ENCODE data around the gene FLNA. TPM values are rescaled to one million over a fixed set of nuclear protein-coding genes. Genes with fewer than 3 reads are reported as not detected.
A peak's percentile ranks its signal among the peaks of the same experiment; 100 is the strongest.

FLNA gene
- total and polyA plus RNA-seq, 10 of the 15 experiments (the other 5 are each of a cell fraction or from before 2014, with no cell fraction given) = 5.1 to 643 (median 171) TPM

- Histone ChIP-seq H3K9me3 (replicated peaks; ENCODE audit: control insufficient read depth, insufficient read depth, low read length) (no peaks in the 10 kb centered on the region; the same call in 2 of the 3 replicates), H3K79me2 (ENCODE audit: control insufficient read depth, insufficient read depth, low read length) (peaks cover 7% of the 10 kb centered on the region), H3K36me3 (ENCODE audit: control insufficient read depth in 2 of 2, insufficient read depth in 2 of 2, low read length in 1 of 2) (no peaks in the 10 kb centered on the region), H4K20me1 (ENCODE audit: control insufficient read depth, insufficient read depth) (no peaks in the 10 kb centered on the region), H3K27me3 (replicated peaks in 1 of 2; ENCODE audit: control insufficient read depth in 2 of 2, insufficient read depth in 2 of 2, low read length in 1 of 2) (no peaks in the 10 kb centered on the region), H3K9ac (ENCODE audit: control insufficient read depth, insufficient read depth, low read length) (peak overlapping the region; percentile 77), H3K4me1 (ENCODE audit: control insufficient read depth, insufficient read depth, low read length) (no peaks in the 10 kb centered on the region), H3K4me2 (ENCODE audit: control insufficient read depth, insufficient read depth) (peak overlapping the region; percentile 77), H3K4me3 (peak overlapping the region; percentile 81), H2AFZ (ENCODE audit: control insufficient read depth, low read depth, low read length) (peak overlapping the region; percentile 29), H3K27ac (ENCODE audit: control insufficient read depth, insufficient read depth) (peak overlapping the region; percentile 86)
- no peak for FAIRE-seq
- ChIA-PET POLR2A (interaction anchor here (0.5 to 4.6 kb wide), 10 partner anchors 9 to 78 kb away, joined by 3 to 32 read pairs (median 4); partner anchors contain the start of genes ATP6AP1 and SLC10A3), CTCF (interaction anchor here (0.9 to 1.0 kb wide), 3 partner anchors 8 to 115 kb away, joined by 3 to 4 read pairs (median 4); no protein-coding TSS in a partner anchor), RAD21 (ENCODE audit: unreplicated experiment) (interaction anchor here (1.6 to 2.1 kb wide), 3 partner anchors 13 to 78 kb away, joined by 5 to 9 read pairs (median 5); partner anchors contain the start of gene SLC10A3), SMC1A (ENCODE audit: uncharacterized antibody, unreplicated experiment) (interaction anchor here (1.2 kb wide), 1 partner anchor 13 kb away, joined by 4 read pairs; no protein-coding TSS in a partner anchor)
- in situ Hi-C loops (cut with MboI) = no loop called here
- TF ChIP-seq CHD4 (IDR thresholded peaks at IDR 0.05) (no peak), DPF2 (IDR thresholded peaks at IDR 0.05) (no peak), ZNF207 (IDR thresholded peaks at IDR 0.05; ENCODE audit: borderline replicate concordance) (no peak), CBX3 (IDR thresholded peaks at IDR 0.05; ENCODE audit: borderline replicate concordance, low read depth) (no peak), ZSCAN29 (IDR thresholded peaks at IDR 0.05) (no peak), POLR2AphosphoS5 (IDR thresholded peaks at IDR 0.05; ENCODE audit: low read length) (no peak), TAF1 (IDR thresholded peaks at IDR 0.05; ENCODE audit: borderline replicate concordance, low read depth, low read length) (no peak), EGR1 (IDR thresholded peaks at IDR 0.05; ENCODE audit: borderline replicate concordance in 1 of 2, low read depth in 2 of 2, low read length in 2 of 2) (no peak), NR2C1 (IDR thresholded peaks at IDR 0.05) (no peak), MEF2B (IDR thresholded peaks at IDR 0.05; ENCODE audit: partially characterized antibody, poor library complexity, severe bottlenecking) (no peak), SIN3A (IDR thresholded peaks at IDR 0.05; ENCODE audit: low read depth, low read length) (no peak), POLR2A (IDR thresholded peaks at IDR 0.05; ENCODE audit: low read depth, low read length) (no peak), SMAD1 (IDR thresholded peaks at IDR 0.05; ENCODE audit: low read depth, partially characterized antibody) (no peak), RAD51 (IDR thresholded peaks at IDR 0.05) (no peak), EP300 (IDR thresholded peaks at IDR 0.05; ENCODE audit: borderline replicate concordance in 1 of 2, control insufficient read depth in 1 of 2, low read depth in 2 of 2, low read length in 2 of 2) (no peak)
- no TSS peak for BruUV-seq (replicated peaks)
- no peak for DNase-seq (ENCODE audit: low read depth, low spot score)
- intact Hi-C loops (cut with micrococcal nuclease; ENCODE audit: unreplicated experiment) = no loop called here
- ATAC-seq = peak; percentile 70
- WGBS (ENCODE audit: insufficient coverage, insufficient replicate concordance, low lambda C conversion rate, missing lambda C conversion rate) = 20% methylated on average over 4 of the region's 4 CpGs
These were observed 38.0 kb upstream of the FLNA start for GRCh38 chrX:154412468-154412867.

Data from GM12878 (cell line).